HEK293T (cell line): Measurements from ENCODE around the gene REV3L.
"Not testable (repeated sequence)": the region's sequence is repeated elsewhere in the genome, so short reads cannot be mapped to it uniquely, and the experiment has no call there.

Source experiments
- BHLHE40 ChIP-seq: fragments of 450-650 bp; IDR thresholded peaks from 2 replicates; pipeline ENCODE4 v1.6.1; 2016; ENCODE audit warnings: mild to moderate bottlenecking, moderate library complexity, borderline replicate concordance
- CTBP1 ChIP-seq: fragments of 450-650 bp; IDR thresholded peaks from 2 replicates; pipeline ENCODE4 v1.6.1; 2016; ENCODE audit warnings: borderline replicate concordance
- FOXK2 ChIP-seq: fragments of 450-650 bp; IDR thresholded peaks from 2 replicates; pipeline ENCODE4 v1.6.1; 2016; ENCODE audit warnings: mild to moderate bottlenecking
- FOXM1 ChIP-seq: fragments of 450-650 bp; IDR thresholded peaks from 2 replicates; pipeline ENCODE4 v1.6.1; 2017; ENCODE audit warnings: mild to moderate bottlenecking, borderline replicate concordance
- HDGF ChIP-seq: fragments of 450-650 bp; IDR thresholded peaks from 2 replicates; pipeline ENCODE4 v1.6.1; 2017; ENCODE audit warnings: antibody characterized with exemption, borderline replicate concordance
- L3MBTL2 ChIP-seq: fragments of 450-650 bp; conservative IDR thresholded peaks from 2 replicates; pipeline ENCODE4 v1.6.1; 2016; ENCODE audit warnings: mild to moderate bottlenecking
- SP1 ChIP-seq: fragments of 450-650 bp; IDR thresholded peaks from 2 replicates; pipeline ENCODE4 v1.6.1; 2017
- TARDBP ChIP-seq: fragments of 450-650 bp; IDR thresholded peaks from 2 replicates; pipeline ENCODE4 v1.6.1; 2016
- ZNF384 ChIP-seq: fragments of 450-650 bp; IDR thresholded peaks from 2 replicates; pipeline ENCODE4 v1.6.1; 2016
- TF ChIP-seq, protein P1 (sequence below): fragments of 450-650 bp; IDR thresholded peaks from 2 replicates; pipeline ENCODE4 v1.6.1; 2016

DNA sequence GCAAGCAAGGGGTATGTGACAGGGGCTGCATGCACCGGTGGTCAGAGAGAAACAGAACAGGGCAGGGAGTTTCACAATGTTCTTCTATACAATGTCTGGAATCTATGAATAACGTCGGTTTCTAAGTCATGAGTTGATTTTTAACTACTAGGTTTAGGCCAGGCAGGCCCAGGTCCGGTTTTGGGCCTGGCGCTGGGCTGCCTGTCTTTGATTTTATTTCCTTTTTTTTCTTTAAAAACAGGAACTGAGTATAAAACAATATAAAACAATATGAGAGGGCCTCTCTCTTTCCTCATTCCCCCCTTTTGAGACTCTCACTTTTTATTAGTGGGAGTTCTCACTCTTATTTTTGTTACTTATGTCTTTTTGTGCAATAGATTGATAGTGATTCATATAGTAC lies 198.7 kb downstream of the REV3L start:
- TF ChIP-seq L3MBTL2, BHLHE40, FOXK2, CTBP1, SP1, ZNF384, TARDBP, FOXM1, HDGF: not testable (repeated sequence)
- TF ChIP-seq, protein P1, sequence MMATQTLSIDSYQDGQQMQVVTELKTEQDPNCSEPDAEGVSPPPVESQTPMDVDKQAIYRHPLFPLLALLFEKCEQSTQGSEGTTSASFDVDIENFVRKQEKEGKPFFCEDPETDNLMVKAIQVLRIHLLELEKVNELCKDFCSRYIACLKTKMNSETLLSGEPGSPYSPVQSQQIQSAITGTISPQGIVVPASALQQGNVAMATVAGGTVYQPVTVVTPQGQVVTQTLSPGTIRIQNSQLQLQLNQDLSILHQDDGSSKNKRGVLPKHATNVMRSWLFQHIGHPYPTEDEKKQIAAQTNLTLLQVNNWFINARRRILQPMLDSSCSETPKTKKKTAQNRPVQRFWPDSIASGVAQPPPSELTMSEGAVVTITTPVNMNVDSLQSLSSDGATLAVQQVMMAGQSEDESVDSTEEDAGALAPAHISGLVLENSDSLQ, result not testable (repeated sequence)
